OCI-LY1 (cell line): ENCODE data around the gene CDS1.

Source experiments
- H2AFZ ChIP-seq: fragments of 200-600 bp; sonication (generic), shearing (Covaris generic); 2 replicates; pipeline ENCODE4 v1.6.0; 2014; ENCODE audit warnings: antibody characterized with exemption, mild to moderate bottlenecking, low read length
- H3F3A ChIP-seq: fragments of 200-600 bp; sonication (generic), shearing (Covaris generic); 2 replicates; pipeline ENCODE4 v1.6.0; 2014; ENCODE audit warnings: mild to moderate bottlenecking, antibody characterized with exemption, low read length, moderate library complexity; ENCODE audit not compliant: insufficient read depth
- H3K27ac ChIP-seq: fragments of 200-600 bp; sonication (generic); 2 replicates; pipeline ENCODE4 v1.5.1; 2014; ENCODE audit warnings: low read length, mixed run types, mild to moderate bottlenecking, low read depth; ENCODE audit not compliant: poor library complexity, severe bottlenecking
- H3K27me3 ChIP-seq: fragments of 200-600 bp; sonication (generic); 2 replicates; pipeline ENCODE4 v1.6.0; 2014; ENCODE audit warnings: antibody characterized with exemption, mild to moderate bottlenecking, low read length, moderate library complexity; ENCODE audit not compliant: insufficient read depth
- H3K36me3 ChIP-seq: fragments of 200-600 bp; sonication (generic); 2 replicates; pipeline ENCODE4 v1.6.1; 2014; ENCODE audit warnings: mild to moderate bottlenecking, antibody characterized with exemption, low read length, moderate library complexity, mixed read lengths; ENCODE audit not compliant: insufficient read depth
- H3K4me1 ChIP-seq: fragments of 200-600 bp; sonication (generic); 2 replicates; pipeline ENCODE4 v1.5.1; 2014; ENCODE audit warnings: mild to moderate bottlenecking, low read length, moderate library complexity; ENCODE audit not compliant: insufficient read depth, severe bottlenecking
- H3K4me2 ChIP-seq: fragments of 200-600 bp; sonication (generic), shearing (Covaris generic); 2 replicates; pipeline ENCODE4 v1.6.1; 2014; ENCODE audit warnings: low read length
- H3K4me3 ChIP-seq: fragments of 200-600 bp; sonication (generic); 2 replicates; pipeline ENCODE4 v1.5.1; 2014; ENCODE audit warnings: low read length, low read depth, mild to moderate bottlenecking, mixed read lengths; ENCODE audit not compliant: poor library complexity, severe bottlenecking
- H3K79me2 ChIP-seq: fragments of 200-600 bp; shearing (Covaris generic); 2 replicates; pipeline ENCODE4 v1.6.1; 2016; ENCODE audit warnings: mixed run types, low read length, mixed read lengths; ENCODE audit not compliant: insufficient read depth
- H3K9ac ChIP-seq: fragments of 200-600 bp; sonication (generic), shearing (Covaris generic); 2 replicates; pipeline ENCODE4 v1.6.1; 2014; ENCODE audit warnings: mild to moderate bottlenecking, low read length, mixed read lengths
- H3K9me2 ChIP-seq: fragments of 200-600 bp; sonication (generic), shearing (Covaris generic); 2 replicates; pipeline ENCODE4 v1.6.1; 2014; ENCODE audit warnings: low read depth, mild to moderate bottlenecking, low read length, mixed read lengths
- H3K9me3 ChIP-seq: fragments of 200-600 bp; shearing (Covaris generic); 2 replicates; pipeline ENCODE4 v1.6.1; 2014; ENCODE audit warnings: low read length, mixed read lengths
- H4K20me1 ChIP-seq: fragments of 200-600 bp; sonication (generic), shearing (Covaris generic); 2 replicates; pipeline ENCODE4 v1.6.0; 2016; ENCODE audit warnings: mild to moderate bottlenecking, low read length; ENCODE audit not compliant: insufficient read depth
- CTCF ChIP-seq: fragments of 200-600 bp; sonication (generic), shearing (Covaris generic); IDR thresholded peaks from 2 replicates; pipeline ENCODE4 v1.5.1; 2017; ENCODE audit warnings: mild to moderate bottlenecking, antibody characterized with exemption, low read length, moderate library complexity, mixed read lengths
- EZH2 ChIP-seq: fragments of 200-600 bp; sonication (generic), shearing (Covaris generic); IDR thresholded peaks from 2 replicates; pipeline ENCODE4 v1.8.0; 2017; ENCODE audit warnings: borderline replicate concordance, mixed run types, mild to moderate bottlenecking, antibody characterized with exemption, low read length, moderate library complexity, mixed read lengths

The CDS1 gene

DNA sequence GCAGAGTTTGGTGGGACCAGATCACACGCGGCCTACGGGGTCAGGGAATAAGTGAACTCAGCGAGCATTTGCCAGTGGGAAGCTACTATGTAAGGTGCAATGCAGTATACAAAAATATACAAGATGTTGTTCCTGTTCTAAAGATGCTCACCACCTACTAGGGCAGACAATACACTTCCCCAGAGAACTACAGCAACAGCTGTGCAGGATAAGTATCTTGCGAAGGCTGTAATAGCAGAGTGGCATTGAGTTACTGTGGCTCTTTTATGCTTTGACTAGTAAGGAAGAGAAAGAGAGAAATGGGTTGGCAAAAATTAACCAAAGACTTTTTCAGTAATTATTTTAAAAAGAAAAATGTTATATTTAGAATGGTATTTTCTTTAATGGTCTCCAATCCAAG lies 61.2 kb downstream of the CDS1 start:
- Histone ChIP-seq H3K27ac (no peak overlapping the region), H3K9ac (no peak overlapping the region), H3K9me3 (no peaks in the 10 kb centered on the region), H3K4me1 (no peaks in the 10 kb centered on the region), H3K9me2 (no peaks in the 10 kb centered on the region), H3K36me3 (no peaks in the 10 kb centered on the region), H3K4me3 (no peak overlapping the region), H3K4me2 (no peak overlapping the region), H3K27me3 (no peaks in the 10 kb centered on the region), H3K79me2 (no peaks in the 10 kb centered on the region), H2AFZ (no peak overlapping the region), H4K20me1 (no peaks in the 10 kb centered on the region), H3F3A (no peaks in the 10 kb centered on the region)
- TF ChIP-seq EZH2, result no peak
- no peak for TF ChIP-seq CTCF

GRCh38 chr4:84647312-84647884 lies 64.5 kb downstream of the CDS1 start:
- H3K36me3 ChIP-seq, result no peaks in the 10 kb centered on the region
- no peak overlapping the region for H3K9ac ChIP-seq
- no peak overlapping the region for H3K27ac ChIP-seq
- no peaks in the 10 kb centered on the region for H4K20me1 ChIP-seq
- H2AFZ ChIP-seq, result no peak overlapping the region
- H3K27me3 ChIP-seq, result no peaks in the 10 kb centered on the region
- no peaks in the 10 kb centered on the region for H3K9me2 ChIP-seq
- TF ChIP-seq EZH2 (no peak), CTCF (no peak)
- no peak overlapping the region for H3K4me3 ChIP-seq
- H3K9me3 ChIP-seq, result no peaks in the 10 kb centered on the region
- H3K79me2 ChIP-seq, result no peaks in the 10 kb centered on the region
- H3K4me1 ChIP-seq, result no peaks in the 10 kb centered on the region
- no peak overlapping the region for H3K4me2 ChIP-seq
- H3F3A ChIP-seq, result no peaks in the 10 kb centered on the region

- no peak overlapping the region for H2AFZ ChIP-seq
- H3K4me2 ChIP-seq, result no peak overlapping the region
- no peaks in the 10 kb centered on the region for H4K20me1 ChIP-seq
- H3K79me2 ChIP-seq, result no peaks in the 10 kb centered on the region
- no peaks in the 10 kb centered on the region for H3F3A ChIP-seq
- no peak for TF ChIP-seq CTCF
- no peak for TF ChIP-seq EZH2
- H3K9ac ChIP-seq, result no peak overlapping the region
- no peaks in the 10 kb centered on the region for H3K36me3 ChIP-seq
- no peaks in the 10 kb centered on the region for H3K9me2 ChIP-seq
- H3K4me1 ChIP-seq, result no peaks in the 10 kb centered on the region
- H3K27me3 ChIP-seq, result no peaks in the 10 kb centered on the region
- no peak overlapping the region for H3K4me3 ChIP-seq
- no peaks in the 10 kb centered on the region for H3K9me3 ChIP-seq
- no peak overlapping the region for H3K27ac ChIP-seq
Observed at GRCh38 chr4:84648178-84648577, 65.3 kb downstream of the CDS1 start.
